A673 (cell line): Measurements from ENCODE around the gene TSR1. TPM values are rescaled to one million over a fixed set of nuclear protein-coding genes. Genes with fewer than 3 reads are reported as not detected.

ENCODE experiments used
- BruUV-seq: library from RNA; stranded (reverse); fragments of 400-500 nt; replicated peaks from 2 replicates; lab custom pipeline; 2021; lab: Mats Ljungman, UMichigan
- CTCF ChIA-PET: fragments of 300-600 bp; sonication (Branson Sonifier 250); formaldehyde crosslinking; loops from one replicate; lab custom pipeline; 2022; ENCODE audit warnings: antibody characterized with exemption; lab: Charles Lee
- POLR2A ChIA-PET: fragments of 300-600 bp; sonication (Branson Sonifier 250); formaldehyde crosslinking; loops from one replicate; lab custom pipeline; 2022; ENCODE audit warnings: antibody characterized with exemption; ENCODE audit not compliant: low non-redundant PET; lab: Charles Lee
- DNase-seq: peaks from one replicate; pipeline ENCODE4 v3.0.0-alpha.2; 2015; ENCODE audit warnings: low spot score
- H3K27ac ChIP-seq: fragments of 200-600 bp; sonication (generic); 2 replicates; pipeline ENCODE4 v1.5.1; 2016; ENCODE audit warnings: mixed run types, low read depth, mild to moderate bottlenecking, mixed read lengths, antibody characterized with exemption, low read length; ENCODE audit not compliant: poor library complexity, severe bottlenecking
- H3K27me3 ChIP-seq: fragments of 200-600 bp; sonication (generic); replicated peaks from 2 replicates; pipeline ENCODE4 v1.6.1; 2017; ENCODE audit warnings: mixed run types, low read depth, mild to moderate bottlenecking, mixed read lengths, antibody characterized with exemption, low read length; ENCODE audit not compliant: insufficient read depth, poor library complexity
- H3K36me3 ChIP-seq: fragments of 200-600 bp; sonication (generic); 2 replicates; pipeline ENCODE4 v1.6.1; 2016; ENCODE audit warnings: mixed run types, mild to moderate bottlenecking, mixed read lengths, antibody characterized with exemption, low read length; ENCODE audit not compliant: insufficient read depth, poor library complexity, severe bottlenecking
- H3K4me1 ChIP-seq: fragments of 200-600 bp; sonication (generic); 2 replicates; pipeline ENCODE4 v1.6.1; 2017; ENCODE audit warnings: mixed run types, mild to moderate bottlenecking, mixed read lengths, antibody characterized with exemption, low read length; ENCODE audit not compliant: insufficient read depth, poor library complexity, severe bottlenecking
- H3K4me3 ChIP-seq: fragments of 200-600 bp; sonication (generic); 2 replicates; pipeline ENCODE4 v1.5.1; 2016; ENCODE audit warnings: low read depth, mixed run types, mild to moderate bottlenecking, mixed read lengths, low read length; ENCODE audit not compliant: poor library complexity, severe bottlenecking
- H3K9me3 ChIP-seq: fragments of 200-600 bp; sonication (generic); 2 replicates; pipeline ENCODE4 v1.6.1; 2016; ENCODE audit warnings: mixed run types, low read depth, mild to moderate bottlenecking, mixed read lengths, antibody characterized with exemption, low read length; ENCODE audit not compliant: poor library complexity, severe bottlenecking
- EZH2 ChIP-seq: fragments of 200-600 bp; sonication (generic); IDR thresholded peaks from 2 replicates; pipeline ENCODE4 v1.6.1; 2017; ENCODE audit warnings: borderline replicate concordance, low read depth, mild to moderate bottlenecking, mixed read lengths, antibody characterized with exemption, low read length; ENCODE audit not compliant: poor library complexity, severe bottlenecking
- intact Hi-C: fragments of 100-400 bp; cut with micrococcal nuclease; formaldehyde crosslinking; loops from one replicate; pipeline ENCODE4 v1.10.0; 2022; ENCODE audit not compliant: unreplicated experiment
- total RNA-seq: library from RNA; stranded (reverse); gene quantifications from 2 replicates; pipeline ENCODE4 v1.2.3, GENCODE V29; 2021
- TF ChIP-seq, protein P1 (sequence below): fragments of 300-800, 200-600 bp; sonication (generic); conservative IDR thresholded peaks from 2 replicates; pipeline ENCODE4 v1.5.1; 2017; ENCODE audit warnings: low read depth, mild to moderate bottlenecking, antibody characterized with exemption, low read length, moderate library complexity, mixed read lengths

The TSR1 gene
- total RNA-seq, 1 experiment from 2014 or later: 91.0 TPM

DNA sequence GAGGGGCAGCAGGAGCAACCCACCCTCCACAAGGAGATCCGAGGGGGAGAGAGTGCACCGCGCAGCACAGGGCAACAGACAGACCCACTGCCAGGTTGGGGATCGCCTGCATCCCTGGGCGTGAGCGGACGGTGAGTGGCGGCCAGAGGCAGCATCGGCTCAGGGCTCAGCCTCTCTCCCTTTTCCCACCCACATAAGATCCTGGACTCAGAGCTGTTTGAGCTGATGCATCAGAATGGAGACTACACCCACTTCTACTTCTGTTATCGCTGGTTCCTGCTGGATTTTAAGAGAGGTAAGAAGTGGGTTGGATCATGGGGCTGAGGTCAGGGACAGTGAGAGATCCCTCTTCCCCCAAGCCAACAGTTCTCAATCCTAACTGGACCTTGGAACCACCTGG, 41.4 kb upstream of the TSR1 start:
- no peak overlapping the region for H3K4me3 ChIP-seq
- H3K27me3 ChIP-seq: no peaks in the 10 kb centered on the region
- no peak overlapping the region for H3K27ac ChIP-seq
- no peak for DNase-seq
- CTCF ChIA-PET: no interaction called here
- BruUV-seq: no TSS peak
- POLR2A ChIA-PET: no interaction called here
- H3K36me3 ChIP-seq: peaks cover 40% of the 10 kb centered on the region
- TF ChIP-seq, protein P1, sequence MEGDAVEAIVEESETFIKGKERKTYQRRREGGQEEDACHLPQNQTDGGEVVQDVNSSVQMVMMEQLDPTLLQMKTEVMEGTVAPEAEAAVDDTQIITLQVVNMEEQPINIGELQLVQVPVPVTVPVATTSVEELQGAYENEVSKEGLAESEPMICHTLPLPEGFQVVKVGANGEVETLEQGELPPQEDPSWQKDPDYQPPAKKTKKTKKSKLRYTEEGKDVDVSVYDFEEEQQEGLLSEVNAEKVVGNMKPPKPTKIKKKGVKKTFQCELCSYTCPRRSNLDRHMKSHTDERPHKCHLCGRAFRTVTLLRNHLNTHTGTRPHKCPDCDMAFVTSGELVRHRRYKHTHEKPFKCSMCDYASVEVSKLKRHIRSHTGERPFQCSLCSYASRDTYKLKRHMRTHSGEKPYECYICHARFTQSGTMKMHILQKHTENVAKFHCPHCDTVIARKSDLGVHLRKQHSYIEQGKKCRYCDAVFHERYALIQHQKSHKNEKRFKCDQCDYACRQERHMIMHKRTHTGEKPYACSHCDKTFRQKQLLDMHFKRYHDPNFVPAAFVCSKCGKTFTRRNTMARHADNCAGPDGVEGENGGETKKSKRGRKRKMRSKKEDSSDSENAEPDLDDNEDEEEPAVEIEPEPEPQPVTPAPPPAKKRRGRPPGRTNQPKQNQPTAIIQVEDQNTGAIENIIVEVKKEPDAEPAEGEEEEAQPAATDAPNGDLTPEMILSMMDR: no peak
- TF ChIP-seq EZH2: no peak
- intact Hi-C loops: no loop called here
- no peaks in the 10 kb centered on the region for H3K9me3 ChIP-seq
- no peaks in the 10 kb centered on the region for H3K4me1 ChIP-seq

DNA sequence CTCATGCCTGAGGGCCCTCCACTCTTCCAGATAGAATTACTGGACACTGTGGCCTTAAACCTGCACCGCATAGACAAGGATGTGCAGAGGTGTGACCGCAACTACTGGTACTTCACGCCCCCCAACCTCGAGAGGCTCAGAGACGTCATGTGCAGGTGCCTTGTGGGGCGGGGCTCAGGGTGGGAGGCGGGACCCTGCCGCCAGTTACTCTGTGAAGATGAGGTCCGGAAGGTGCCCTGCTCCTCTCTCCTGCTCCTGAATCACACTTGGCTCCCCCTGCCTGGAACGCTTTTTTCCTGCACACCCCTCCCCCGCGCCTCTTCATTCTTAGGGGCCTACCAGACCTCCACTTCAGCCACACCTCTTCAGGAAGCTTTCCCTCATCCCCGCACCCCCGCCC, 39.9 kb upstream of the TSR1 start:
- ChIA-PET POLR2A (no interaction called here), CTCF (no interaction called here)

DNA sequence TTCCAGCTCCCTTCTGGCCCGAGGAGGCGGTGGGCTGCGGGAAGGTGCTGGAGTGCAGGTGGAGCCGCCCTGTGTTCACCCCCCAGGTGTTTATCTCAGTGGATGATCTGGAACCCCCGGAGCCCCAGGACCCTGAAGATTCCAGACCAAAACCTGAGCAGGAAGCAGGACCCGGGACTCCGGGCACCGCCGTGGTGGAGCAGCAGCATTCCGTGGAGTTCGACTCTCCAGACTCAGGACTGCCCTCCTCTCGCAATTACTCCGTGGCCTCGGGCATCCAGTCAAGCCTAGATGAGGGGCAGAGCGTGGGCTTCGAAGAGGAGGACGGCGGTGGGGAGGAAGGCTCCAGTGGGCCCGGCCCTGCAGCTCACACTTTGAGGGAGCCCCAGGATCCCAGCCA, 39.1 kb upstream of the TSR1 start:
- Histone ChIP-seq H3K4me1 (no peaks in the 10 kb centered on the region), H3K27ac (no peak overlapping the region), H3K36me3 (peaks cover 45% of the 10 kb centered on the region), H3K27me3 (no peaks in the 10 kb centered on the region), H3K4me3 (no peak overlapping the region), H3K9me3 (no peaks in the 10 kb centered on the region)
- TF ChIP-seq EZH2: no peak
- TF ChIP-seq, protein P1: no peak
- CTCF ChIA-PET: no interaction called here
- BruUV-seq: no TSS peak
- POLR2A ChIA-PET: no interaction called here
- intact Hi-C loops: no loop called here
- DNase-seq: no peak

More for the DNA sequence above, 39.9 kb upstream of the TSR1 start:
- Histone ChIP-seq H3K27ac (no peak overlapping the region), H3K9me3 (no peaks in the 10 kb centered on the region), H3K4me3 (no peak overlapping the region), H3K4me1 (no peaks in the 10 kb centered on the region), H3K27me3 (no peaks in the 10 kb centered on the region), H3K36me3 (peaks cover 45% of the 10 kb centered on the region)
- DNase-seq: no peak
- intact Hi-C loops: no loop called here
- no TSS peak for BruUV-seq
- no peak for TF ChIP-seq EZH2
- TF ChIP-seq, protein P1: no peak
